Activated CD4-positive, alpha-beta memory T cell treated with anti-CD3 and anti-CD28 coated beads for 36 hours (primary cell): Measurements from ENCODE around the gene ATP1A1. TPM values are rescaled to one million over a fixed set of nuclear protein-coding genes. Genes with fewer than 3 reads are reported as not detected.

Experiments
- CTCF ChIA-PET: fragments of 350-600 bp; sonication (Branson Sonifier 250); formaldehyde crosslinking; loops from one replicate; lab custom pipeline; 2021; ENCODE audit warnings: antibody characterized with exemption, inconsistent platforms; lab: Charles Lee
- POLR2A ChIA-PET: fragments of 350-600 bp; sonication (Branson Sonifier 250); formaldehyde crosslinking; loops from one replicate; lab custom pipeline; 2021; ENCODE audit warnings: antibody characterized with exemption; lab: Charles Lee
- DNase-seq: peaks from one replicate; pipeline ENCODE4 v3.0.0-alpha.2; 2020
- H3K27ac Mint-ChIP-seq: one replicate; pipeline ENCODE4 v1.8.0; 2021; ENCODE audit warnings: mixed read lengths
- H3K27me3 Mint-ChIP-seq: one replicate; pipeline ENCODE4 v1.8.0; 2021; ENCODE audit warnings: mixed read lengths
- H3K36me3 Mint-ChIP-seq: one replicate; pipeline ENCODE4 v1.8.0; 2021; ENCODE audit warnings: mixed read lengths
- H3K4me1 Mint-ChIP-seq: one replicate; pipeline ENCODE4 v1.8.0; 2021; ENCODE audit warnings: low read depth, mixed read lengths
- H3K4me3 Mint-ChIP-seq: one replicate; pipeline ENCODE4 v1.8.0; 2021; ENCODE audit warnings: mild to moderate bottlenecking, mixed read lengths
- H3K9me3 Mint-ChIP-seq: one replicate; pipeline ENCODE4 v1.8.0; 2021; ENCODE audit warnings: mixed read lengths
- intact Hi-C: fragments of 100-400 bp; cut with micrococcal nuclease; formaldehyde crosslinking; loops from one replicate; pipeline ENCODE4 v1.15.1; 2023
- total RNA-seq, 2 experiments: library from RNA; stranded (reverse); gene quantifications; one replicate each; pipeline ENCODE4 v1.2.3, GENCODE V29; 2021

ATP1A1 gene
- total RNA-seq, 2 experiments from 2014 or later, result 253 to 258 TPM

DNA sequence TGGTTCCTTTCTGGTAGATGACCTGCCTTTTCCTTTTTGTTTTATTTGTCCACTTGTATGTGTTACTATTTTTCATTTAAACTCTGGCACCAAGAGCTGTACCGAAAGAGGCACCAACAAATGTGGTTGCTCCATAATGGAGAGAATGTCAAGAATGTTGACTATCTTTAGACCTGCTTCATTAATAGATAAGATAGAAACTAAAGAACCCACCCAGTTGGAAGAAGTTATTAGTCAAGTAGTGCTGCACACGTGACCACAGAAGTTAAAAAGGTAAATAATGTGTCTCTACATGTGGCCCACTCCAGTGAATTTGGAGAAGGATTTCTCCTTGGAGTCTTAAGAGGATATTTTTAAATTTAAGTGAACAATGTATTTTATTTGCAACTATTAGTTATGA lies 9.3 kb downstream of the ATP1A1 start:
- Mint-ChIP-seq H3K9me3 (no peaks in the 10 kb centered on the region), H3K4me1 (peaks cover 75% of the 10 kb centered on the region), H3K4me3 (no peak overlapping the region), H3K27me3 (no peaks in the 10 kb centered on the region), H3K27ac (peak overlapping the region; percentile 13), H3K36me3 (peaks cover 30% of the 10 kb centered on the region)
- DNase-seq, result no peak
- ChIA-PET CTCF (interaction anchor here (1.1 to 3.5 kb wide), 7 partner anchors 10 to 244 kb away, joined by 3 to 11 read pairs (median 3); no protein-coding TSS in a partner anchor), POLR2A (interaction anchor here (0.5 kb wide), 1 partner anchor 62 kb away, joined by 4 read pairs; no protein-coding TSS in a partner anchor)
- intact Hi-C loops, result no loop called here

DNA sequence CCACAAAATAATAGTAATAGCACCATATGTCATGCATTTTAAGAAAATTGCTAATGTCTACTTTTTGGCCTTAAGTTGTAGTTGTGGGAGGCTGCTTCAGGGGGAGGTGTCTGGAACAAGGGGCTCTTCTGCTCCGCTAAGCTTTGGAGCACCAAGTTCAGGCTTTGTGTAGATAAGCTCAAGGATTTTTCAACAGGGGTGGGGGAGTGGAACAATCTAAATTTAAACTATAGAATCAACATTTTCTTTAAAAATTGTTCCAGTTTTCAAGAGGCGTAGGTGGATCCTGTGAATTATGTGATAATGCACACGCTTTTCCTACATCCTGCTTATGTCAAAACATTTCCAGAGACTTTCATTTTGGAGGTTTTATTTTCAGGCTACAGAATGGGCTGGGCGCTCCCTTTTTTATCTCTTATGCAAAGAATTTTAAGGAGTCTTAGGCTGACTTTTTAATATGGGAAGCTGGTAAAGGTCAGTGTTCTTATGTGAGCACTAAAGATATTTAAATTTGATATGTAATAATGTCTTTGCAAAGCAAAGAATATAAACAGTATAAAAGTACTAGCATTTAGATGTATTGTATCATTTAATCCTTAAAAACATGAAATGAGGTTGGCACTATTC lies 9.9 kb downstream of the ATP1A1 start:
- Mint-ChIP-seq H3K36me3 (peaks cover 35% of the 10 kb centered on the region), H3K27ac (no peak overlapping the region), H3K4me1 (peaks cover 75% of the 10 kb centered on the region), H3K27me3 (no peaks in the 10 kb centered on the region), H3K9me3 (no peaks in the 10 kb centered on the region), H3K4me3 (no peak overlapping the region)
- DNase-seq, result no peak
- intact Hi-C loops, result no loop called here
- ChIA-PET CTCF (interaction anchor here (1.1 to 3.5 kb wide), 5 partner anchors 9 to 245 kb away, joined by 3 to 11 read pairs (median 3); no protein-coding TSS in a partner anchor), POLR2A (interaction anchor here (0.5 kb wide), 1 partner anchor 62 kb away, joined by 4 read pairs; no protein-coding TSS in a partner anchor)

DNA sequence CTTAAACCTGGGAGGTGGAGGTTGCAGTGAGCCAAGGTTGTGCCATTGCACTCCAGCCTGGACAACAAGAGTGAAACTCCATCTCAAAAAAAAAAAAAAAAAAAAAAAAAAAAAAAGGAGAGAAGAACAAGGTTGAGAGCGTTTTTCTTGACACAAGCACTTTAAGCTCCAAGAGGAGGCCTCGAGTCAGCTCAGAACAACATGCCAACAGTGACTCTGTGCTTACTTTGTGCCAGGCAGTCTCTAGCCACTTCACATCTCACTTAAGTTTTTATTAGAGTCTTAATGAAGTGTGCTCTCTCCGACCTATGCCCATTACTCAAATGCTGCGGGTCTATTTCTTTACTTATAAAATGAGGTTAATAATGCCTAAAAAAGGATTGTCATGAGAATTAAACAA lies 13.0 kb downstream of the ATP1A1 start:
- Mint-ChIP-seq H3K4me3 (no peak overlapping the region), H3K9me3 (no peaks in the 10 kb centered on the region), H3K27me3 (no peaks in the 10 kb centered on the region), H3K4me1 (peaks cover 74% of the 10 kb centered on the region), H3K27ac (no peak overlapping the region), H3K36me3 (peaks cover 61% of the 10 kb centered on the region)
- DNase-seq, result no peak
- ChIA-PET POLR2A (interaction anchor here (1.6 kb wide), 1 partner anchor 32 kb away, joined by 4 read pairs; no protein-coding TSS in a partner anchor), CTCF (no interaction called here)
- intact Hi-C loops, result no loop called here

DNA sequence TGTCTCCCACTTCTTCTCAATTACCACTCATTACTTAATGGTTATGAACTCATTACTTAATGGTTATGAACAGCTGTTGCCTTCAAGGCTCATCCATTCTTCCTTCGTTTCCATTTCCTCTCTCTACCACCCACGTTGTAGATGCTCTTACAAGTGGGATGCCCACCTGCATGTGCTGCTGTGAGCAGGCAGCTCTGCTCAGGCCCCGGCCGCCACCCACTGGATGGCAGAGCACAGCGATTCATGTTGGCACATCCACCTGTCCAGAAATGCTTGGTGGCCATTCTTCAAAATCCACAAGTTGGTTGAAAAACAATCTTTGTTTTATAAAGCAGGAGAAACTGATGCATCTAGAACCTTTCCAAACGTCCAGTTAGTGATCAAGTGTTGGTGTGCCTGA lies 14.5 kb downstream of the ATP1A1 start:
- H3K9me3 Mint-ChIP-seq, result no peaks in the 10 kb centered on the region
- intact Hi-C loops, result no loop called here
- no peak overlapping the region for H3K27ac Mint-ChIP-seq
- ChIA-PET CTCF (interaction anchor here (1.0 kb wide), 1 partner anchor 97 kb away, joined by 3 read pairs; no protein-coding TSS in a partner anchor), POLR2A (interaction anchor here (1.4 to 1.6 kb wide), 2 partner anchors 14 to 31 kb away, joined by 3 to 4 read pairs; partner anchors contain the start of gene ATP1A1)
- DNase-seq, result no peak
- H3K36me3 Mint-ChIP-seq, result peaks cover 69% of the 10 kb centered on the region
- no peak overlapping the region for H3K4me3 Mint-ChIP-seq
- H3K4me1 Mint-ChIP-seq, result peaks cover 70% of the 10 kb centered on the region
- no peaks in the 10 kb centered on the region for H3K27me3 Mint-ChIP-seq

DNA sequence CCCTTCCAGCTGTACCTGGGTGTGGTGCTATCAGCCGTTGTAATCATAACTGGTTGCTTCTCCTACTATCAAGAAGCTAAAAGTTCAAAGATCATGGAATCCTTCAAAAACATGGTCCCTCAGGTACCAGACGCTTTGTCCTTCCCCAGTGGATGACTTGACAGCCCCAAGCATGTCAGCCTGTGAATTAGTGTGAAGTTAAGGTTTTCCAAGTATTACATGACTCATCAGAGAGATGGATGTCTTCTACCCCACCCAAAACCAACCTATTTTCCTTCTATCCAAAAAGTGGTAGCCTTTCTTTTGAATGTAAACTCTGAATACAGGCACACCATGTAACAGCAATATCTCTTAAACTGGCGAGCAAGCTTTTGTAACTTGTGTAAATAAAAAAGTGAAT lies 15.1 kb downstream of the ATP1A1 start:
- no peak for DNase-seq
- intact Hi-C loops, result no loop called here
- Mint-ChIP-seq H3K9me3 (no peaks in the 10 kb centered on the region), H3K27me3 (no peaks in the 10 kb centered on the region), H3K4me3 (no peak overlapping the region), H3K4me1 (peaks cover 69% of the 10 kb centered on the region), H3K36me3 (peaks cover 74% of the 10 kb centered on the region), H3K27ac (peak overlapping the region; percentile 53)
- ChIA-PET POLR2A (interaction anchor here (1.4 kb wide), 1 partner anchor 15 kb away, joined by 3 read pairs; the partner anchor contains the start of gene ATP1A1), CTCF (interaction anchor here (1.0 kb wide), 1 partner anchor 97 kb away, joined by 3 read pairs; no protein-coding TSS in a partner anchor)

DNA sequence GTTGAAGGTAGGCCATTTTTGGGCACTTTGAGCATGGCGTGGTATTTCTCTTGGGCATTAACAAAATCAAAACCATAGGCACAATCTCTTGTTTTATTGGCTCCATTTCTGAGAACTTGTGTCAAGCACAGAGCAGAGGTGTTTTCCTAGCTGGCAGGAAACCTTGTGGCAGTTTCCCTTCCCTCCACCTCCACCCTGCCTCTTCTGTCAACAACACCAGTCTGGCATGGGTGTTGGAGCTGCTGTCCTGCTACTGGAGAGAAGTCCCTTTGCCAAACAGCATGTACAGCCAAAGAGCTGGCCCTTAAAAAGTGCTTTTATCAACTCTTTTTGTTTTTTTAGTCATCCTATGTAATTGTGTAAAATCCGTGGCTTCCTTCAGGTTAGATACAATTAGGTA lies 16.0 kb downstream of the ATP1A1 start:
- Mint-ChIP-seq H3K4me3 (no peak overlapping the region), H3K27ac (peak overlapping the region; percentile 53), H3K36me3 (peaks cover 74% of the 10 kb centered on the region), H3K27me3 (no peaks in the 10 kb centered on the region), H3K4me1 (peaks cover 60% of the 10 kb centered on the region), H3K9me3 (no peaks in the 10 kb centered on the region)
- intact Hi-C loops, result no loop called here
- DNase-seq, result no peak
- ChIA-PET POLR2A (interaction anchor here (1.6 kb wide), 2 partner anchors 13 to 29 kb away, joined by 3 to 8 read pairs; no protein-coding TSS in a partner anchor), CTCF (interaction anchor here (0.7 to 1.2 kb wide), 2 partner anchors 96 to 110 kb away, joined by 3 read pairs; no protein-coding TSS in a partner anchor)

DNA sequence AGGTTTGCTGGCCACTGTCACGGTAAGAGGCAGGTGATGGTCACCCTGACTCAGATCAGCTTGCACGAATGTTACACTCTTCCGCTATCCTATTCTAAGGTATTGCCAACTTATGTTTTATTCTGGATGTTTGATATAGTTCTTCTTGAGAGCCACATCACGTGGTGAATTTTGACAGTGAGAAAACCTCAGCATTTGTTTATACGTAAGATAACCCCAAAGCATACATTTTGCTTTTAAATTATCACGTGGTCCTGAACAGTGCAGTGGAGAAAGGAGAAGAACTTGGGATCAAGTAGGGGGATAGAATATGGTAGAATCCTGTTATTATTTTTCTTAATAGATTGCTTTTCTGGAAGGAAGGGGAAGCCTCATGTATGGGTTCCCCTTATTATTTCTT lies 16.6 kb downstream of the ATP1A1 start:
- DNase-seq, result no peak
- Mint-ChIP-seq H3K4me1 (peaks cover 58% of the 10 kb centered on the region), H3K27me3 (no peaks in the 10 kb centered on the region), H3K36me3 (peaks cover 74% of the 10 kb centered on the region), H3K9me3 (no peaks in the 10 kb centered on the region), H3K4me3 (no peak overlapping the region), H3K27ac (no peak overlapping the region)
- ChIA-PET CTCF (interaction anchor here (0.7 to 3.7 kb wide), 6 partner anchors 18 to 251 kb away, joined by 3 to 22 read pairs (median 4); no protein-coding TSS in a partner anchor), POLR2A (interaction anchor here (0.8 to 1.6 kb wide), 3 partner anchors 9 to 29 kb away, joined by 3 to 8 read pairs (median 4); no protein-coding TSS in a partner anchor)
- intact Hi-C loops, result loop anchor here (1.0 kb wide), 1 partner anchor 11 kb away; no protein-coding TSS in a partner anchor

DNA sequence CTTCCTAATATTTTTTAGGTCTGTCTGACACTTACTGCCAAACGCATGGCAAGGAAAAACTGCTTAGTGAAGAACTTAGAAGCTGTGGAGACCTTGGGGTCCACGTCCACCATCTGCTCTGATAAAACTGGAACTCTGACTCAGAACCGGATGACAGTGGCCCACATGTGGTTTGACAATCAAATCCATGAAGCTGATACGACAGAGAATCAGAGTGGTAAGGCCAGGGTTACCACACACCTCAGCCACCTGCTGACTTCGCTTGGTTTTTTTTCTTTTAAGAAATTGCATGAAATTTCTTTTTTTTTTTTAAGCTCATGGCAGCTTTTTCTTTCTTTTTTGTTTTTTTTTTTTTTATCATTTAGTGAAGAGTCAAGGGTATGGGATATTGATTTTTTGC lies 17.2 kb downstream of the ATP1A1 start:
- no peaks in the 10 kb centered on the region for H3K9me3 Mint-ChIP-seq
- no peaks in the 10 kb centered on the region for H3K27me3 Mint-ChIP-seq
- CTCF ChIA-PET, result interaction anchor here (1.0 to 3.7 kb wide), 7 partner anchors 18 to 251 kb away, joined by 3 to 22 read pairs (median 3); no protein-coding TSS in a partner anchor
- intact Hi-C loops, result loop anchor here (1.0 kb wide), 1 partner anchor 12 kb away; no protein-coding TSS in a partner anchor
- peak; percentile 80 for DNase-seq
- no peak overlapping the region for H3K4me3 Mint-ChIP-seq
- peaks cover 55% of the 10 kb centered on the region for H3K4me1 Mint-ChIP-seq
- POLR2A ChIA-PET, result interaction anchor here (0.8 to 1.6 kb wide), 4 partner anchors 9 to 28 kb away, joined by 3 to 8 read pairs (median 4); partner anchors contain the start of gene ATP1A1
- no peak overlapping the region for H3K27ac Mint-ChIP-seq
- H3K36me3 Mint-ChIP-seq, result peaks cover 74% of the 10 kb centered on the region

DNA sequence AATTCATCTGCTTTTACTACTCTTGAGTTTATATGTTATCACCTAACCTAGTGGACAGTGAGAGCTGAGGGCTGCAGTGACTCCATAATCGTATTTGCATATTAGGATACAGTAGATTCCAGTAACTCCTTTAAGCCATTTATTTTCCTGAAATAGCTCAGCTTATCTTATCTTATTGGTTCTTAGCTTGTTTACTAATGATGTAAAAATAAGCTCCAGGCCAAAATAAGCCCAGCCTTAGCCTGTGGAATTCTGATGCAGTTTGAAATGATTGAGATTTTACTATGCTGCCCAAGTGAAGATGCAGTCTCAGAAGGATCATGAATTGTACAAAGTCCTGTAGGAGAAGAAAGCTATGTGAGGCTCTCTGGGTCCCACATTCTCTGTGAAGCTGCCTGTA lies 18.1 kb downstream of the ATP1A1 start:
- POLR2A ChIA-PET, result interaction anchor here (0.9 kb wide), 1 partner anchor 18 kb away, joined by 3 read pairs; the partner anchor contains the start of gene ATP1A1
- peaks cover 52% of the 10 kb centered on the region for H3K4me1 Mint-ChIP-seq
- CTCF ChIA-PET, result interaction anchor here (1.2 to 3.7 kb wide), 5 partner anchors 19 to 252 kb away, joined by 3 to 22 read pairs (median 3); no protein-coding TSS in a partner anchor
- H3K36me3 Mint-ChIP-seq, result peaks cover 76% of the 10 kb centered on the region
- no peak overlapping the region for H3K27ac Mint-ChIP-seq
- intact Hi-C loops, result no loop called here
- H3K9me3 Mint-ChIP-seq, result no peaks in the 10 kb centered on the region
- H3K27me3 Mint-ChIP-seq, result no peaks in the 10 kb centered on the region
- H3K4me3 Mint-ChIP-seq, result no peak overlapping the region
- DNase-seq, result no peak

DNA sequence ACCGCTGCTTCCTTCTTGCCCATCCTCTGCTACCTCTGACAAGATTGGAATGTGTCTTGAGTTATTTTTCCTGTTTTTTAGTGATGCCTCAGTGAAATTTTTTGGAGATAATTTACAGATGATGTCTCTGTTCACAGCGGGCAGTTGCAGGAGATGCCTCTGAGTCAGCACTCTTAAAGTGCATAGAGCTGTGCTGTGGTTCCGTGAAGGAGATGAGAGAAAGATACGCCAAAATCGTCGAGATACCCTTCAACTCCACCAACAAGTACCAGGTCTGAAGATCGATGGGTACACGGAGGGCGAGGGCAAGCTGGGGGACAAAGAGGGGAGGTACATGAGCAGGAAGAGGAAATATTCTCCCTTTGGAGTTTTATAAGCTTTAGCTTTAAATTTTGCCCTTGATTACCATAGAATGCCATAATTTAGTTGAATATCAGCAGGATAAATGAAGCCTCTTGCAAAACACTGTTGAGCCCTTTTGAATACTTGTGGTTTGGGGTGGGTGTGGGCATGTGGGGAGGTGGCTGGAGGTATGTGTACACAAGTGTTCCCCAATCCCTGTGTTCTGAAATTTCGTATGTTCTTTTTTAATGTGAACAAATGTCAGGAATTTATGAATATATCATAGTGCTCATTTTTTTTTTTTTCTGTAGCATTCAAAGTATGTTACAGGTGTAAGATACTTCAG lies 19.8 kb downstream of the ATP1A1 start:
- no peak for DNase-seq
- CTCF ChIA-PET, result interaction anchor here (0.6 to 3.7 kb wide), 3 partner anchors 10 to 92 kb away, joined by 3 to 22 read pairs (median 3); no protein-coding TSS in a partner anchor
- Mint-ChIP-seq H3K36me3 (peaks cover 80% of the 10 kb centered on the region), H3K4me1 (peaks cover 45% of the 10 kb centered on the region), H3K27ac (peak overlapping the region; percentile 50), H3K27me3 (no peaks in the 10 kb centered on the region), H3K4me3 (no peak overlapping the region), H3K9me3 (no peaks in the 10 kb centered on the region)
- POLR2A ChIA-PET, result no interaction called here
- intact Hi-C loops, result no loop called here

DNA sequence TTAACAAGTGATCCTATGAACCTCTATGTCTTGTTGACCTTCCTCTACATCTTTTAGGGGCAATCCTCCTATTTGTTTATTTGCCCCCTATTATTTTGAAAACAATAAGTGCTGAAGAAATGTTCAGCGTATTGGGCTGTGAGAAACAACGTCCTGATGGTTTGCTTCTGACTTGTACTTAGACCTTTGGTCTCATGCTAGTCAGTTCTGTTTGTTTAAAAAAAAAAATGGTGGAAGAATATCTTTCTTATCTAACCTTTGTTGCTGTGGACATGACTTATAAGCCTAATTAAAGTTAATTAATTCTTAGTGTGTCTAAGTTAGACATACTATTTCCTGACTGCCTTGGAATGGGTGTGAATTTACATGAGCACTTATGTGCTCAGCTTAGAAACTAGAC lies 20.7 kb downstream of the ATP1A1 start:
- Mint-ChIP-seq H3K4me3 (no peak overlapping the region), H3K9me3 (no peaks in the 10 kb centered on the region), H3K4me1 (peaks cover 36% of the 10 kb centered on the region), H3K27me3 (no peaks in the 10 kb centered on the region), H3K27ac (no peak overlapping the region), H3K36me3 (peaks cover 80% of the 10 kb centered on the region)
- no peak for DNase-seq
- ChIA-PET CTCF (interaction anchor here (1.0 kb wide), 1 partner anchor 91 kb away, joined by 4 read pairs; no protein-coding TSS in a partner anchor), POLR2A (no interaction called here)
- intact Hi-C loops, result no loop called here
